Measurements from ENCODE around the gene BCAR1.
A peak's percentile ranks its signal among the peaks of the same experiment; 100 is the strongest.
"Not testable (repeated sequence)": the region's sequence is repeated elsewhere in the genome, so short reads cannot be mapped to it uniquely, and the experiment has no call there.

BCAR1 gene

DNA sequence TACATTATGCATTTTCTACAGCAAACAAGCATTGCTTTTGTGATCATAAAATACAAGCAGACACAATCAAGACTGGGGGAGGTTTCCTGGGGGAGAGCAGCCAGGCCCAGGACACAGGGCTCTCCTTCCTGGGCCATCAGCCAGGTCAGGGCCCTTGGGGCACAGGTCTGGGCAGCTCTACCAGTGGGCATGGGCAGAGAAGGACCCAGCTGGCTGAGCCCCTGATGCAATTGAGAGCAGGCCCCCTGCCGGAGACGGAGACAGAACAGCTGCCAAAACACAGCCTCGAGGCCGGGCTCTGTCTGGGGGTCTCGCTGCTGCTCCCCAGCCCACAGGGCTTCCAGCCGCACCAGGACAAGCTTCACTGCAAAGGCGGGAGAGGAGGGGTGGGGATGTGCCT is 10.8 kb downstream of the BCAR1 start:
- not testable (repeated sequence) for DNase-seq

DNA sequence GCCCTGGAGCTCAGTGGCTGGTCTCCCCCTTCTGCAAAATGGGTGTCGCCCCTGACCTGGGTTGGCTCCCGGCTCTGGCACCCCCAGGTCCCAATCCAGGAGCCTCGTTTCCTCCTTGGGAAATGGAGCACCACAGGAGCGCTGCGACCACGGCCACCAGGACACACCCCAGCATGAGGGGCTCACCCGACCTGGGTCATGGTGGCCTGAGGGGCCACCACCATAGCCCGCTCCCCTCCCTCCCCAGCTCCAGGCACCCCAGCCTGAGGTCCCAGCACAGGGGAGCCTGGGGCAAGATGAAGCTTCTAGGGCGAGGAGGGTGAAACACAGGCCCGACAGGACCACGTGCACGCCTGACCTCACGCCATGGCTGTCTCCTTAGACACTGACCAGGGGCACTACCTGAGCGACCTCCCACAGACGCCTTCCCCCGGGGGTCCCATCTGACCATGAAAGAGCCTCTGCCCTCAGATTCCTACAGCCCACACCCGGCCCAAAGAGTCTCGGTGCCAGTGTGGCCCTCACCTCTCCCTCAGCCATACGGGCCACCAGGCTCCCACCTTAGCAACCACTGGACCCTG is 11.8 kb downstream of the BCAR1 start:
- no peak for DNase-seq

DNA sequence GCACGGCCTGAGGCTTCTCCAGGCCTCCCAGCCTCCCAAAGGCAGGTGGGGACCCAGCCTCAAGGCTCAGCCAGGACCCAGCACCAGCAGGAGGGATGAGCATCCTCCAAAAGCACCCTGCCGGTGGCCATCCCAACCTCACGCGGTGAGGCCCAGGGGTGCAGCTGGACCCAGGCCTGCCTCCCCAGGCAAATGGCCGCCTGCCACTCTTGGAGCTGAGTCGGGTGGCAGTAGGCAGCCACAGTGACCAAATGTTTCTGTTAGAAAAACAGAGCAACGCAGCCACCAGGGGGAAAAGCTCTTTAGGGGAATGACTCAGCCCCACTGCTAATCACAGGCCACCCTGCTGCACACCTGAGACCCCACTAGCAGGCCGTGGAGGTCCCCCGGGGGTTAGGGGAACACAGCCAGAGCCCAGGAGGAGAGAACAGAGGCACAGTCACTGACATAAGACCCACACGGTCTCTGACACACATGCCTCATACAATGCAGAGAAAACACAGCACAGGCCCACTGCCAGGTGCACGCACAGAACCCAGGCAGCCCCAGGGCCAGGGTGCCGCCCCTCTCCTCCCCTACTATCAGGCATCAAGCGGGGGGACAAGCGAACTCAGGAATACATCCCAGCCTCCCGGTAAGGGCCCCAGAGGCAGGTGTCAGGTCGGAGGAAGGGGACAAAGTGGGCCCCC is 12.4 kb downstream of the BCAR1 start:
- peak in 23 of 58 donors; percentile 42 to 90 (median 74) for DNase-seq

DNA sequence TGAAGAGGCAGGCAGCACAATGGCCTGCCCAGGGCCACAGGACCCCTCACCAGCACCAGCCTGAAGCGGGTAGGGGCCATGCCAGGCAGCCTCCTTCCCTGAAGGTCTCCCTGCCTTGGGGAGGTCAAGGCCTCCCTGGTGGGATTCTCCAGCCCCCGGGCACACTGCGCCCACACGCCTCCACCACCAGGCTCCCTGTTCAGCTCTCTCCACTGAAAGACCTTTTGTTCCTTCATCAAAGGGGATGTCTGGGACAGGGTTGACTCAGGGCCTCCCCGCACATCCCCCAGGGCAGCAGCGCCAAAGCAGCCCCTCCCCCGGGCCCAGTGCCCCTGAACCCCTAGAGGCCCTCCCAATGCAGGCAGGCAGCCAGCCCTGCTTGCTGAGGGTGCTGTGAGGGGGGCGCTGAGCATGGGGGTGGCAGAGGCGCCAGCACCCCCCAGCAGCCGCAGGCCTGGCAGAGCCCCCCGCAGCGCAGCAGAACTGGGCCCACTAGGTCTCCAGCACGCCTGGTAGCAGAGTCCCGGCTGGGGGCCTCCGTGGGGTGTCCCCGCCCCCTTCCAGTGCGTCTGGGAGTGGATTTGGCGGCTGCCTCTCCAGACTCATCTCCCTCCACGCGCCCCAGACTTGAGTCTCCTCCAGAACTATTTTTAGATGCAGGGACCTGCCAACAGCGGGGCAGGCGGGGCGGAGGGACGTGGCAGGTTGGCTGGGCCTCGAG is 13.1 kb downstream of the BCAR1 start:
- peak in 55 of 58 donors; percentile 45 to 98 (median 80) for DNase-seq

DNA sequence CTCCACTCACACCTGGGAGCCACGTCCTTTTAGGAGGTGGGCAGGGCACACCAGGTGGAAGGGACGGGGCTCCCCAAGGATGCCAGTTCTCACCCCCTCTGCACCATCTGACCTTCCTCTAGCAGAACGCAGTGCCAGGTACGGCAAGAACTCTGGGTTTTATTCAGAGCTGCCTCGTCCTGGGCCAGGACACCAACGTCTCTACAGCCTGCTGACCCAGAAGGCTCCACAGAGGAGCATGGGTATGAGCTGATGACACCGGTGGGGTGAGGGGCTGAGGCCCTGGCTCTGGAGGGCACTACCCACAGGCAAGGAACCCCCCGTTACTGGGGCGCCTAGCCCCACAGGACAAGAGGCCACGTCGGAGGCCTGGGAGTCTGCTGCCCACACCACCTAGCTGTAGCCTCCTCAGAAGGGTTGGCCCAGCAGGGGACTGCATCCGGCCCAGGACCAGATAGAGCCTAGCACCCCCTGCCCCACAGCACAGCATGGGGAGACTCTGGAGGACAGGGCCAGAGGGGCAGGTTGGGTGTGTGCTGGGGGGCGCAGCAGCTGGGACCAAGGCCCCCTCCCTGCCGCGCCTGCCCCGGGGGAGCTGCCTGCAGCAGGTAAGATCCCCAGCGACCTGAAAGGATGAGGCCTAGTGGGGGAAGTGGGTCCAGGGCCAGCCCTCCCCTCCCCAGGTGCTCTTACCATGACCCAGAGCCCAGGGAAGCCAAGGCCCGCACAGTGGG is 13.9 kb downstream of the BCAR1 start:
- DNase-seq: peak in 3 of 58 donors; percentile 42 to 56 (median 56)

DNA sequence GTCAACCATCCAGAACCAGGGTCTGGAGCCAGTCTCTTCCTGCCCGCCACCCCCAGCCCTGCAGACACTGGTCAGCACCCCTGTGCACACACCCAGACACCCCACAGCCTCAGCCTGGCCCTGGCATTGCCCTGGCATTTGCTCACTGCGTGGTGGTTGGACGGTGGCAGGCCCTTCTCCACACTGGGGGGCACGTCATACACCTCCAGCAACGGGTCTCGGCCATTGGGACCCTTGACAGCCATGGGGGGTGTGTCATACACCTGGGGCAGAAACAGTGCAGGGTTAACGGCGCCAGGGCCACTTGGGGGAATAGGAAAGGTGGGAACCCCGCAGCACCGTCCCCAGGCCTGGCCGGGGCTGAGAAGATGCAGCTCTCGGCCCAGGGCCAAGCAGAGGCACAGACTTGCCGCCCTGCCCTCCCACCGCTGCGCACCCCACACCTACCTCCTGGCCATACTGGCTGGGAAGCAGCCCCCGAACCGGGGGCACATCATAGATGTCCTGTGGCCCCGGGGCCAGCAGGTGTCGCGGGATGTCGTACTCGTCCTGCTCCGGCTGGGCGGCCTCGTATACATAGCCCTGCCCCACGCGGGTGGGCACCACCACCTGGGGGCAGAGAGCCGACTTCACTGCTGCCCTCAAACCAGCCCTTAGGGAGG is 14.6 kb downstream of the BCAR1 start:
- no peak for DNase-seq

DNA sequence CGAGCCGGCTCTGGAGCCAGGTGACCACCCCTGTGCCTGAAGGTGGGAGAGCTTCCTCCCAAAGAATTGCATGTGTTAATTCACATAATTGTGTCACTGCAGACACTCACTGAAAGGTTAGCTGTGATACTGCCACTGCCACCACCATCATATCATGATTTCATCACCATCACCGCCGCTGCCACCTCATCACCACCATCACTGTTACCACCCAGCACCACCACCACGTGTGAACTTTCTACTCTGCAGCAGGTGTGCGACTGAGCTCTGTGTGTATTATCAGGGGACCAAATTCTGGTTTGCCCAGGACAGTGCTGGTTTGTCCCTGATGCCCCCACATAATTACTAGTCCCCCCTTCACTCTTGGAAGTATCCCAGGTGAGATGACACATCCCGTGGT is 15.2 kb downstream of the BCAR1 start:
- no peak for DNase-seq

DNA sequence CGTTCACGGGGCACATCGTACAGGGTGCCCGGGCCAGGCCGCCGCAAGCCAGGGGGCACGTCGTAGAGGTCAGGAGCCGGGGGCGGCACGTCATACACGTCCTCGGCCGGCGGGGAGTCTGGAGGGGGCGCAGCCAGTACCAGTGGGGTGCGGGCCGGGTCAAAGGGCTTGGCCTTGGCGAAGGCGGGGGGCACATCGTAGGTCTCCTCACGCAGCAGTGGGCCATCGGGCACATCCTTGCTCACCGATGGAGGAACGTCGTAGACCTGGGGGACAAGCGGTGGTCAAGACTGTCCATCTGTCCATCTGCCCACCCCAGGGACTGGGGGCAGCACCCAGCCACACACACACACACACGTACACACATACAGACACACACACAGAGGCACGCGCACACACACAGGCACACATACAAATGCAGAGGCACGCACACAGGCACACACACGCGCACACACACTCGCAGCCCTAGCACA is 15.7 kb downstream of the BCAR1 start:
- DNase-seq: no peak

DNA sequence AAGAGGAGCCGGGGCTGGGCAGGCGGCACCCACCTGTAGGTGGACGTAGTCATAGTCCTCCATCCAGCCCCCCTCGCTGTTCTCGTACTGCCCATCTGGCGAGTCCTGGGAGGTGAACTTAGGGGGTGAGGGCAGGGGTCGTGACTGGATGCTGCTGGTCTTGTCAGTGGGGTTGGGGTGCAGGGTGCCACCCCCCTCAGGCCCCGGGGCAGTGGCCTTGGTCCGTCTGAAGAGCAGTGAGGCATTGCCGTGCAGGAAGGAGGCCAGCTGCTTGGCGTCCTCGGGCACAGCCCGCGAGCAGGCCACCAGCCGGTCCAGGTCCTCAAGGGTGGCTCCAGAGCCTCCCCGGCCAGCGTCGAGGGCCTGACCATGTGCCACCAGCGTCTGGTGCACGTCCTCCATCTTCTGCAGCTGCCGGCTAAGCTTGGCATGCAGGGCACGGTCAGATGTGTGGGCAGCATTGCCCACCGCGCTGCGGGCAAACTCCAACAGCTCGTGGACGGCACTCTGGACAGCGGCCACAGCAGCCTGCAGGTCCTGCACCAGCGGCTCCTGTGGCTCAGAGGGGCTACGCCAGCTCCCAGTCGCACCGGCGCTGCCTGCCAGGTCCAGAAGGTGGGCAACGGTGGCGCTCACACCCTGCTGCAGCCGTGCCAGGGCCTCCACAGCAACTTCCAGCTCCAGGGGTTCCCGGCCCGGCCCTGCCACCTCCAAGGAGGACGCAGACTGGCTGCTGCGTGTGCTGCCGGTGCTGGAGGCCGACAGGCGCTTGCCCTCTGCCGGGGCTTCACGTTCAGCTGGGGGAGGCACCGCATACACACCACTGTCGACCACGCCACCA is 16.3 kb downstream of the BCAR1 start:
- peak in 13 of 58 donors; percentile 7 to 52 (median 26) for DNase-seq

DNA sequence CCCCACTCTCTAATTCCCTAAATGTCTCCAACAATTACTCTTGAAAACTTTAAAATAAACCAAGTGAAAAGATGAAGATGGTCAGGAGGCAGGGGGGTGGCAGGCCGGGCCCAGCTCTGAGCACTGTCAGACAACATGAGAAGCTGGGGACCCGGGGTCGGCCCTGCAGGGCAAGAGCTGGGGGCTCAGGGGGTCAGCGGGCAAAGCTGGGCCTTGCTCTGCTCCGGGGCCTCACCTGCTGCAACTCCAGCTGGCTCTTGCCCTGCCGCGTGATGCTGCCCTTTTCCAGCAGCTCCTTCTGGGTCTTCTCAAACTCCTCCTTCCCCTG is 17.8 kb downstream of the BCAR1 start:
- no peak for DNase-seq

DNA sequence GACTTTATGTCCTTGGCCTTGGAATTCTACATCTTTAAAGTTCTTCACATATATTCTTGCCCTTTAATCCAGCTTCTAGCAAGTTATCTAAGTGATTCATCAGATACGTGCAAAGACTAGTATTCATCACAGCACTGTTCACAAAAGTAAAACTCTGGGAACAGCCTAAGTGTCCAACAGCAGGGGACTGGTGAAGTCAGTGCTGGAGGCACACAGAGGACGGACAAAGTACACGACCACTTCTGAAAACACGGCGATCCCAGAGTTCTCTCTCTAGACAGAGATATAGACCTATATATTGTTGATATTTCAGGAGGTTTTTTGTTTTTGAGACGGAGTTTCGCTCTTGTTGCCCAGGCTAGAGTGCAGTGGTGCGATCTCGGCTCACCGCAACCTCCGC is 19.9 kb downstream of the BCAR1 start:
- DNase-seq: no peak

DNA sequence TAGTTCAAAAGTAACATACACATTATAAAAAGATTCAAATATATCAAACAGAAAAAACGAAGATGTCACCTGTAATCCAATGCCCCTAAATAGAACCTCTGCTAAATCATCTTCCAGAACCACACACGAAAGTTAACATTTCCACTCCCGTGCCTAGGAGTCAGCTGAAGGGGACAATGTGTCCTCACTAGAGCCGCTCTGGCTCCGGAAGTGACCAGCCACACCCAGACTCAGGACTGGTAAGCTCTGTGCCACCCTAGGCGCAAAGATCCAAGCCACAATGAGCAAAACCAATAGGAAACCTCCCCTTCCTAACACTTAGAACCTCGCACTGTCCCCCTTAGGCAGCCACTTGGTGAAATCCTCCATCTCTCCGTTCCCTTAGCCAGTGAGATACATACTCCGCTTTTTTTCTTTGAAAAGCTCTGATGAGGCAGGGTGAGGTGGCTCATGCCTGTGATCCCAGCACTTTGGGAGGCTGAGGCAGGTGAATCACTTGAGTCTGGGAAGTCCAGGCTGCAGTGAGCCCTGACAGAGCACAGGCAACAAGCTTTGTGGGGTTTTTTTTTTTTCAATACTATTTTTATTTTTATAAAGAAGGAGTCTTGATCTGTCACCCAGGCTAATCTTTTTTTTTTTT is 20.8 kb downstream of the BCAR1 start:
- no peak for DNase-seq

DNA sequence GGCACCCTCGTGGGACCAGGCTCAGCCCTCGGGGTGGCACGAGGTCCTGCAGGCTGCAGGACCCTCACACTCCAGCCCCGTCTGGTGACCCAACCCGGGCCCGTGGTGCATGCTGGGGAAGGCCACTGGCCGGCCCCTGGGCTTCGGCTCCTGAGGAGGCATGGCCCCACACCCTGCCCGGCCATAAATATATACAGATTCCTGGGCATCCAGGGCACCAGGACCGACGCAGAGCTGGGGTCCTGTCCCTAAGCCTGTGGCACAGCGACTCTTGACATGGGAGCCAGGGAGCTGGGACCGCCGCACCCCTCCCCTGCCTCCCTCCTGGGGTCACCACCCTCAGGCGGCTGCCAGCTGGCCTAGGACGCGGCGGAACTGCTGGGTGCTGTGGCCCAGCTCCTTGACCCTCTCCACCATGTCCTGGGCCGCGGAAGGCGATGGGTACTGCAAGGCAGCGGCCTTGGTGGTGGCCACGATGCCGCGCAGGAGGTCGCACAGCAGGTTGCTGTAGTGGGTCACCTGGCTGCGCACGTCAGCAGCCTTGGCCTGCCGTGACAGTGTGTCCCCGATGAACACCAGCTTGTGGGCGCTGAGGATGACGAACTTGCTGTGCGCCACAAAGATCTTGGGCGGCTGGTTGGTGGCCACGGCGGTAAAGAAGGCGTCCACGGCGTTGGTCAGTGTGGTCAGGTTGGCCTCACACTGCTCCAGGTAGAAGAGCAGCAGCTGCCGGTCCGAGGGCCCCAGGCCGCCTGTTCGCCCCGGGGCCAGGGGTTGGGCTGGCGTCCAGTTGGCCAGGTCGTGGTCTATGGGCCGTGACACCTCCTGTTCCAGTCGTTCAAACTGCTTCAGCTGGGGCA is 22.0 kb downstream of the BCAR1 start:
- no peak for DNase-seq

DNA sequence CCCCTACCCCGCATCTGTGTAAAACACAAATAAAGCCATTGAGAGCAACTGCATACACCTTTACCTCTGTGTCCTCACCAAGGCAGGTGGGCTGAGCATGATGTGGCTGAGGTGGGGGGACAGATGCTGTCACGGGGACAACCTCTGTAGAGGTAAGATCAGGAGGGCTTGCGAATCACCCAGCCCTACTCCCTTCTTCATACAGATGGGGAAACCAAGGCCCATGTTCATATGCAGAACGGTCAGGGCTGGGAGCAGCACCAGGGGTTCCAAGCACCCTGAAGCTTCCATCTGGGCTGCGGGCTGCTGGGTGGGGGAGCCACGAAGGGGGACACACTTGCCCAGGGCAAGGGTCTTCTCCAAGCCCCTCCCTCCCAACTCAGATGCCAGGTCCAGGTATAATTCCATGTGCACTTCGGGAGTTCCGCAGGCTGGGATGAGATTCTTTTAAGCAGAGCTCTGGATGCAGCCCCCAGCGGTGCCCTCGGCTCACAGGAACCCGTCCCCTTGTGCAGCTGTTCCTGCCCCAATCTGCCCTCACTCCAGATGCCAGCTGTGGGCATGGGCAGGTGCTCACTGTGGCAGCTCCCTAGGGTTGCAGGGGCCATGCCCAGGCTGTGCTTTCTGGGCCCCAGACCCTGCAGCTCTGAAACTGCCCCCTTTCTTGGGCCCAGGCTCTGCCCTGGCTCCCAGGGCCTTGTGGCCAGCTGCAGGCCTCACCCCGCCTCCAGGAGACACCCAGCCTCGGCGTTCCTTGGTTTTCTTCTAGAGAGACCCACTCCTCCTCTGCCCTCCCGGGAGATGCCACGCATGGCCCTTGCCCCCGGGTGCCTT is 23.1 kb downstream of the BCAR1 start:
- no peak for DNase-seq

DNA sequence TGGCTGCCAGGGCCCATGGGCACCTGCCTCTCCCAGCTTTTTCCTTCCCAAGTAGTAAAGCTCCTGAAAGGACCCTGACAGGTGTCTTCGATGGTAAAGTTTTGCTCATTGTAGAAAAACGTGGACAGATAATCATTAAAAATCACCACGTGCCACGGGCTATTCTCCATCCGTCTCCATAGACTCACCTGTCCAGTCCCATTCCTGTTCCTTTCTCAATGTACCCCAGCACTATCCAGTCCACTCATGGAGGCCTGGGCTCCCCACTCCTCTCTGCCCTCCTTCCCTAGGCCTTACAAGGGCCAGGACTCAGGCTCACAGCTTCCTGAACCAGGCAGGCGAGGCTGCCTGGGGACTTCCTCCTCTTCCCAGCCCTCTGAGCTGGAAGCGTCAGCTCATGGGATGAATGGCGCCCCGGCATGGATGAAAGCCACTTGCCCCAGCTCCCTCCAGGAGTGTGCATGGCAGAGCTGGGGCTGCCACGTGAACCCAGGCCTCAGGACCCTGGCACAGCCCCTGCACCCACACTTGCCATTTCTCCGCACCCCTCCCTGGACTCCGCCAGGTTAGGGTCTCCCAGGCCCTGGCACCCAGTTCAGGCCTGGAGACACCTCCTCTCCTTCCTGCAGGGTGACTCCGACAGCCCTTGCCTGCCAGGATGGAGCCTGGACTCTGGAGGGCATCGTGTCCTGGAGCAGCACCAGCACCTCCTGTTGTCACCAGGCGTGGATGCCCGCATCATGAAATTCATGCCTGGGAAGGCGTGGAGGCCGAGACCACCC is 23.9 kb downstream of the BCAR1 start:
- DNase-seq: no peak

DNA sequence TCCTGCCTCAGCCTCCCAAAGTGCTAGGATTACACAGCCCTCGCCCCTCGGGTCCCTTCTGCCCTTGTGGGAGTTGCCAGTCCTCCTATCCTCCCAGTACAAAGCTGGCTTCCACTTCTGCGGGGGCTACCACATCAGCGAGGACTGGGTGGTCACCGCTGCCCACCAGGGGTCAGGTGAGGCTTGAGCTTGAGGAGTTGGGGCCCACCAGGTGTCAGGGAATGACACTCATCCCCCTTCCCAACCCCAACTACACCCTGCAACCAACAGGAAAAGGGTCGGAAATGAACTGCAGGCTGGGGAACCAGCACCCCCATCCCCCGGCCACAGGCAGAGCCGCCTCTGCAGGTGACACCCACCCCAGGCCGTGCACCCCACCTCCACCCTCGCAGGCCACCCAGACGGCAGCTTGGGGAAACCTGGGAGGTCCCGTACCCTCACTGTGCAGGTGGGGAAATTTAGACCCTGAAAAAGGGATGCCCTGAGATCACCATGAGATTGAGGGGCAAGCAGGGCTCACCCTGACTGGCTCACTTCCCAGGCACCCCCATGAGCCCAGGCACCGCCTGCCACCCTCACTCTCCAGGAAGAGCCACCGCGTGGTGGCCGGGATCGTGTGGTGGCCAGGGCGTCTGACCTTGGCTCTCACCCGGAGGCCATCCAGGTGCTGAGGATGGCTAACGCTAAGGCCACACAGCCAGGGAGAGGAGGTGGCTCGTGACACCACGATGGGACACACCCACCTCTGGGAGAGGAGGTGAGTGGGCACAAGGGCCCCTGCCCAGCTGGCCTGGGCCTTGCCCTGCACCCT is 24.7 kb downstream of the BCAR1 start:
- no peak for DNase-seq

Measured in anterior cingulate cortex (tissue), 58 donors.